ENCODE measurements around the gene CILP2.
A peak's percentile ranks its signal among the peaks of the same experiment; 100 is the strongest.

The CILP2 gene

GRCh38 chr19:19538061-19538784 lies at the start of gene CILP2:
Gene CILP2, plus strand, starts transcription at chr19:19538265. Its CDS starts 85 bp downstream, at chr19:19538350.
- DNase-seq: peak in 1 of 2 experiments; percentile 40

GRCh38 chr19:19488875-19489690 lies 49.0 kb upstream of the CILP2 start:
- DNase-seq: no peak

GRCh38 chr19:19489804-19490204 lies 48.3 kb upstream of the CILP2 start:
- DNase-seq: no peak

GRCh38 chr19:19490214-19490968 lies 47.7 kb upstream of the CILP2 start:
- peak; percentile 54 to 60 for DNase-seq

GRCh38 chr19:19491321-19492025 lies 46.6 kb upstream of the CILP2 start:
- no peak for DNase-seq

- no peak for DNase-seq
Observed at GRCh38 chr19:19492026-19492610, 45.9 kb upstream of the CILP2 start.

GRCh38 chr19:19493841-19494546 lies 44.1 kb upstream of the CILP2 start:
- DNase-seq: no peak

GRCh38 chr19:19495614-19496603 lies 42.2 kb upstream of the CILP2 start:
- no peak for DNase-seq

- no peak for DNase-seq
Observed at GRCh38 chr19:19498255-19498991, 39.6 kb upstream of the CILP2 start.

- DNase-seq: no peak
Observed at GRCh38 chr19:19499272-19499995, 38.6 kb upstream of the CILP2 start.

GRCh38 chr19:19500975-19501644 lies 37.0 kb upstream of the CILP2 start:
- no peak for DNase-seq

GRCh38 chr19:19501798-19502197 lies 36.3 kb upstream of the CILP2 start:
- no peak for DNase-seq

GRCh38 chr19:19502281-19502680 lies 35.8 kb upstream of the CILP2 start:
- no peak for DNase-seq

GRCh38 chr19:19502808-19503602 lies 35.1 kb upstream of the CILP2 start:
- DNase-seq: no peak

GRCh38 chr19:19504754-19505668 lies 33.1 kb upstream of the CILP2 start:
- no peak for DNase-seq

GRCh38 chr19:19505669-19506326 lies 32.3 kb upstream of the CILP2 start:
- DNase-seq: no peak

Measured in NCI-H526 (cell line).